Cardiac fibroblast (primary cell): ENCODE results near the gene EIF4G3.
A peak's percentile ranks its signal among the peaks of the same experiment; 100 is the strongest.

Experiments
- DNase-seq, 2 donors: peaks; one replicate each; pipeline versions ENCODE4 v3.0.0 to v3.0.0-alpha.2; 2010; ENCODE audit warnings: low read depth in 2 of 2
- H3K4me3 ChIP-seq, 2 donors: replicated peaks in 1 of 2; 1 replicate in 1 of 2; 2 replicates in 1 of 2; pipeline ENCODE4 v1.5.1; 2011; ENCODE audit warnings: low read depth in 2 of 2, low read length in 2 of 2, mild to moderate bottlenecking in 2 of 2, moderate library complexity in 1 of 2
- TF ChIP-seq, protein P1 (sequence below): IDR thresholded peaks from one replicate; pipeline ENCODE4 v1.5.1; 2011; ENCODE audit warnings: low read depth, mild to moderate bottlenecking, low read length, inconsistent platforms

EIF4G3 gene

DNA sequence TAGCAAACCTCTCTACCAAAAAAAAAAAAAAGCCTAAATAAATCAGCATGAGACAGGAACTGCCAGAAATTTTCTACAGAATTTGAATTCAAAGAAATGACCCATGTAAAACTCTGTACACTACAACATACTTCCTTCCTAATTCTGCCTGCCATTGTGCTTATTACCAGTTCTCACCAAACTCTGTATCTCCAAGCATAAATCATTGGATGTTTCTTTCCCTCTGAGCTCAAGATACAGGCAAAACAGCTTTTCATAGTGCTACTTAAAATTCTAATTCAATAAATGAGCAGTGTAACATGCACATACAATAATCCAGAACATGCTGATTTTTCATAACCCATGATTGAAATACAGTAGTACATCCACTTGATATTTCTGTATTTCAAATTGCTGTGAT lies 87.0 kb downstream of the EIF4G3 start:
- no peak overlapping the region for H3K4me3 ChIP-seq
- TF ChIP-seq, protein P1, sequence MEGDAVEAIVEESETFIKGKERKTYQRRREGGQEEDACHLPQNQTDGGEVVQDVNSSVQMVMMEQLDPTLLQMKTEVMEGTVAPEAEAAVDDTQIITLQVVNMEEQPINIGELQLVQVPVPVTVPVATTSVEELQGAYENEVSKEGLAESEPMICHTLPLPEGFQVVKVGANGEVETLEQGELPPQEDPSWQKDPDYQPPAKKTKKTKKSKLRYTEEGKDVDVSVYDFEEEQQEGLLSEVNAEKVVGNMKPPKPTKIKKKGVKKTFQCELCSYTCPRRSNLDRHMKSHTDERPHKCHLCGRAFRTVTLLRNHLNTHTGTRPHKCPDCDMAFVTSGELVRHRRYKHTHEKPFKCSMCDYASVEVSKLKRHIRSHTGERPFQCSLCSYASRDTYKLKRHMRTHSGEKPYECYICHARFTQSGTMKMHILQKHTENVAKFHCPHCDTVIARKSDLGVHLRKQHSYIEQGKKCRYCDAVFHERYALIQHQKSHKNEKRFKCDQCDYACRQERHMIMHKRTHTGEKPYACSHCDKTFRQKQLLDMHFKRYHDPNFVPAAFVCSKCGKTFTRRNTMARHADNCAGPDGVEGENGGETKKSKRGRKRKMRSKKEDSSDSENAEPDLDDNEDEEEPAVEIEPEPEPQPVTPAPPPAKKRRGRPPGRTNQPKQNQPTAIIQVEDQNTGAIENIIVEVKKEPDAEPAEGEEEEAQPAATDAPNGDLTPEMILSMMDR = no peak
- no peak for DNase-seq

DNA sequence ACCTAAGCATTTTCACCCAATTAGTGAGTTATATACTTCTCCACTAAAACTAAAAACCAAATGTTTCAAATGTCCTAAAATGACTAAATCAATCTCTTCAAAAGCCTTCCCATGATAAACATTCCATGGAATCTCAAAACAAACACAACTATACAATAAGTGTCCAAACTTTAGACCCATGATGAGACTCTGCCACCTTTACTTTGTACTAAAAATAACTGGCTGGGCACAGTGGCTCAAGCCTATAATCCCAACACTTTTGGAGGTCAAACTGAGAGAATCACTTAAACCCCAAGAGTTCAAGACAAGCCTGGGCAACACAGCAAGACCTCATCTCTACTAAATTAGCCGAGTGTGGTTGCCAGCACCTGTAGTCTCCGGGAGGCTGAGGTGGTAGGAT lies 87.4 kb downstream of the EIF4G3 start:
- TF ChIP-seq, protein P1 = no peak
- DNase-seq = no peak
- H3K4me3 ChIP-seq = no peak overlapping the region

DNA sequence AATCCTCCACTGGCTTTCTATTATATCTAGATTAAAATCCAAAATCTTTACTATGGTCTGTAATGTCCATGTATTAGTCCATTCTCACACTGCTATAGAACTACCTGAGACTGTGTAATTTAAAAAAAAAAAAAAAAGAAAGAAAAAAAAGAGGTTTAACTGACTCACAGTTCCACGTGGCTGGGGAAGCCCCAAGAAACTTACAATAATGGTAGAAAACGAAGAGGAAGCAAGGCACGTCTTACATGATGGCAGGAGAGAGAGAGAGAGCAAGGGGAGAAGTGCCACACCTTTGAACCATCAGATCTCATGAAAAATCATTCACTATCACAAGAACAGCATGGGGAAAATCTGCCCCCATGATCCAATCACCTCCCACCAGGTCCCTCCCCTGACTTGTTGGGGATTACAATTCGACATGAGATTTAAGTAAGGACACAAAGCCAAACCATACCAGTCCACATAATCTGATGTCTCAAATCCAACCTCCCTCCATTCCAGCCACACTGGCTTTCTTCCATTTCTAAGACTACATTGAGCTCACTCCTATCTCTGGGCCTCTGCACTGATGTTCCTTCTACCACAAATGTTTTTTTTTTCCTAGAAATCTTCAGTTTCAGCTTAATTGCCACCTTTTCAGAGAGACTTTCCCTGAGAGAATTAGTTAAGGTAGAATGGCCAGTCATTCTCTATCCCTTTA lies 92.4 kb downstream of the EIF4G3 start:
- DNase-seq = no peak
- TF ChIP-seq, protein P1 = no peak
- no peak overlapping the region for H3K4me3 ChIP-seq

DNA sequence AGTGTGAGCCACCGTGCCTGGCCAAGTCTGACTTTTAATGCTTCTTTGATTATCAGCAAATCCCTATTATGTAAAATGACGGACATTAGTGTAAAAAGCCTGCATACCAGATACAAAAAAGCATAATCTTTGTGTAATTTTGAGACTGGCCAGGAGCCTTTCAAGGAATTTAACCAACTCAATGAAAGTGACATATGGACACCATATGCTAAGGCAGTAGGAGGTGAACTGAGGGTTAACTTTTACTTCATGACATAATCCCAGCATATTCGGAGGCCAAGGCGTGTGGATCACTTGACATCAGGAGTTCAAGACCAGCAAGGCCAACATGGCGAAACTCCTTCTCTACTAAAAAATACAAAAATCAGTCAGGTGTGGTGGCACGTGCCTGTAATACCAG lies 94.6 kb downstream of the EIF4G3 start:
- no peak for DNase-seq
- H3K4me3 ChIP-seq = no peak overlapping the region
- TF ChIP-seq, protein P1 = no peak

DNA sequence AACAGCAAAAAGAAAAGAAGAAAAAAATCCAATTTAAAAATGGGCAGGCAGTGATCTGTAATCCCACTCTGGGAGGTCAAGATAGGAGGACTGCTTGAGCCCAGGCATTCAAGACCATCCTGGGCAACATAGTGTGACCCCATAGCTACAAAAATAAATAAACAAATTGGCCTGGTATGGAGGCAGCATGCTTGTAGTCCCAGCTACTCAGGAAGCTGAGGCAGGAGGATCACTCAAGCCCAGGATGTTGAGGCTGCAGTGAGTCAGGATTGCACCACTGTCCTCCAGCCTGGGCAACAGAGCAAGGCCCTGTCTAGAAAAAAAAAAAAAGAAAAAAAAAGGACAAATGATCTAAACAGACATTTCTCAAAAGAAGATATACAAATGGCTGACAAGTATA lies 99.6 kb downstream of the EIF4G3 start:
- peak; percentile 55 to 82 for DNase-seq
- H3K4me3 ChIP-seq = no peak overlapping the region
- TF ChIP-seq, protein P1 = no peak

DNA sequence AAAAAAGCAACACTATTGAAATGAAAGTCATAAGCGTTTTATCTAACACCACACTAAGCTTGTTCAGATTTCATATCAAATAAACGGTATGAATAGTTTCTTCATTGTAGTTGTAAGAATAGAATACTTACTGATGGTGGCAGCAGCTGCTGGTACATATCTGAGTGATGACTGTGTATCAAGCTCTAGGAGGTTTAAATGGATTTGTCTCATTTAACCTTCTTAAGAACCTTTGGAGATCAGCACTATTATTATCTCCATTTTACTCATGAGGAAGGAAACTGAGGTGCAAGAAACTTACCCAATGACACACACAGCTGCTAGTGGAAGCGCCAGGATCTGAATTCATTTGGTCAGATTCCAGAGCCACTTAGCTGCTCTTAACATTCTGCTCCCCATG lies 104.0 kb downstream of the EIF4G3 start:
- TF ChIP-seq, protein P1 = no peak
- DNase-seq = peak; percentile 61 to 80
- no peak overlapping the region for H3K4me3 ChIP-seq

DNA sequence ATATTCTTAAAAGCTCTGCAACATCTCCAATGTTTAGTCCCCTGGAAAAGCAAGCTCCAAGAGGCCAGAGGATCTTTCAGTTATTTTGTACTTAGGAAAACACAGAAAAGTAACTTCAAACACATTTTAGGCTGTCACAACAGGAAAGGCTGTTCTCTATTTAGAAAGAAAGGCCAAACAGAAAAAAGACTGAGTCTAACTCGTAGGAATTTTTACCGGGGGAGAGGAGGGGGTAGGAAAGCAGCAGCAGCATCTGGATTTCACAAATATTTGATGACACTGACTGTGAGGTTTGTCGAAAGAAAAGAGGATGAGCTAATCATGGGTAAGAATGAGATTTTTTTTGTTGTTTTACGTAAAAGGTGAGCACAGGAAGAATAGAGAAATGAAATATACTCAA lies 107.1 kb downstream of the EIF4G3 start:
- TF ChIP-seq, protein P1 = no peak
- peak; percentile 69 to 89 for DNase-seq
- H3K4me3 ChIP-seq = no peak overlapping the region
